Activated naive CD4-positive, alpha-beta T cell treated with anti-CD3 and anti-CD28 coated beads for 36 hours (primary cell): ENCODE results near the gene AP2A2. TPM values are rescaled to one million over a fixed set of nuclear protein-coding genes. Genes with fewer than 3 reads are reported as not detected.

Experiments used
- CTCF ChIA-PET: fragments of 350-600 bp; sonication (Branson Sonifier 250); formaldehyde crosslinking; loops from one replicate; lab custom pipeline; 2021; ENCODE audit warnings: antibody characterized with exemption; lab: Charles Lee
- DNase-seq: peaks from one replicate; pipeline ENCODE4 v3.0.0-alpha.2; 2020
- H3K27ac Mint-ChIP-seq: one replicate; pipeline ENCODE4 v1.8.0; 2021; ENCODE audit warnings: mild to moderate bottlenecking, mixed read lengths
- H3K27me3 Mint-ChIP-seq: one replicate; pipeline ENCODE4 v1.8.0; 2021; ENCODE audit warnings: low read depth, mixed read lengths
- H3K36me3 Mint-ChIP-seq: one replicate; pipeline ENCODE4 v1.8.0; 2021; ENCODE audit warnings: low read depth, mixed read lengths
- H3K4me1 Mint-ChIP-seq: one replicate; pipeline ENCODE4 v1.8.0; 2021; ENCODE audit warnings: low read depth, mixed read lengths
- H3K4me3 Mint-ChIP-seq: one replicate; pipeline ENCODE4 v1.8.0; 2021; ENCODE audit warnings: mild to moderate bottlenecking, moderate library complexity, mixed read lengths
- H3K9me3 Mint-ChIP-seq: one replicate; pipeline ENCODE4 v1.8.0; 2021; ENCODE audit warnings: mixed read lengths
- intact Hi-C: fragments of 100-400 bp; cut with micrococcal nuclease; formaldehyde crosslinking; loops from one replicate; pipeline ENCODE4 v1.15.1; 2023
- total RNA-seq, 2 experiments: library from RNA; stranded (reverse); gene quantifications; one replicate each; pipeline ENCODE4 v1.2.3, GENCODE V29; 2021

The AP2A2 gene
- total RNA-seq, 2 experiments from 2014 or later, result 34.6 to 36.6 TPM

GRCh38 chr11:1037506-1038055 is 111.9 kb downstream of the AP2A2 start:
- no peak overlapping the region for H3K27ac Mint-ChIP-seq
- CTCF ChIA-PET, result interaction anchor here (0.6 kb wide), 1 partner anchor 770 kb away, joined by 3 read pairs; no protein-coding TSS in a partner anchor
- no peaks in the 10 kb centered on the region for H3K36me3 Mint-ChIP-seq
- H3K27me3 Mint-ChIP-seq, result no peaks in the 10 kb centered on the region
- no peak overlapping the region for H3K4me3 Mint-ChIP-seq
- no peak for DNase-seq
- intact Hi-C loops, result no loop called here
- H3K9me3 Mint-ChIP-seq, result no peaks in the 10 kb centered on the region
- H3K4me1 Mint-ChIP-seq, result no peaks in the 10 kb centered on the region

DNA sequence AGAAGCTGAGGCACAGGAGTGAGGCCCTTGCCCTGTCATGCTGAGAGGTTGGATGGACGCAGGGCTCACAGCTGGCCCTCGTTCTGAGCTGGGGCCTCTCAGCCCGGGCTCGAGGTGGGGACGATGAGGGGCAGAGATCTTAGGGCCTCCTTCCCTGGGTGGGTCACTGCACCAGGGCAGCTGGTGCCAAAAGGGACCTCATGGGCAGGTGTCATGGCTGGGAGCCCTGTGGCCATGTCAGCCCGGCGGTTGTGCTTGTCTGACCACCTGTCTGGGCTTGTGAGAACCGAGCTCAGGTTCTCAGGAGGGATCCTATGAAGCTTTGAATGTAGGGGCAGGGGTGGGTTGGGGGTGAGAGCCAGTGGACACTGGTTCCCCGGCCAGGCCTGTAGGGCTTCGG is 112.7 kb downstream of the AP2A2 start:
- H3K27ac Mint-ChIP-seq, result no peak overlapping the region
- CTCF ChIA-PET, result interaction anchor here (0.6 kb wide), 1 partner anchor 769 kb away, joined by 3 read pairs; no protein-coding TSS in a partner anchor
- no peak for DNase-seq
- H3K36me3 Mint-ChIP-seq, result no peaks in the 10 kb centered on the region
- intact Hi-C loops, result no loop called here
- H3K9me3 Mint-ChIP-seq, result no peaks in the 10 kb centered on the region
- H3K4me3 Mint-ChIP-seq, result no peak overlapping the region
- no peaks in the 10 kb centered on the region for H3K27me3 Mint-ChIP-seq
- H3K4me1 Mint-ChIP-seq, result no peaks in the 10 kb centered on the region

DNA sequence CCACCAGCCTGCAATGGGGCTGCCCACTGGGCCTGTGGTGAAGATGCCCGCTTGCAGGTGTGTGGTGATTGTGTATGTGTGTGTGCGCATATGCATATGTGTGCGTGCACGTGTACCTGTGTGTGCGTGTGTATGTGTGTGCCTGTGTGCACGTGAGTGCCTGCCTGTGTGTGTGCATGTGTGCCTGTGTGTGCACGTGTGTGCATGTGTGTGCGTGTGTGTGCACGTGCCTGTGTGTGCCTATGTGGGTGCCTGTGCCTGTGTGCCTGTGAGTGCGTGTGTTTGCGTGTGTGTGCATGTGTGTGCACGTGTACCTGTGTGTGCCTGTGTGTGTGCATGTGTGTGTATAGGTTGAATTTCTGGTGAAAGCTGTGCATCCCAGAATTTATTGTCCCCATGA is 113.3 kb downstream of the AP2A2 start:
- CTCF ChIA-PET, result no interaction called here
- Mint-ChIP-seq H3K9me3 (no peaks in the 10 kb centered on the region), H3K27ac (no peak overlapping the region), H3K27me3 (no peaks in the 10 kb centered on the region), H3K4me3 (no peak overlapping the region), H3K36me3 (no peaks in the 10 kb centered on the region), H3K4me1 (no peaks in the 10 kb centered on the region)
- intact Hi-C loops, result no loop called here
- DNase-seq, result no peak

GRCh38 chr11:1039481-1040427 is 114.1 kb downstream of the AP2A2 start:
- Mint-ChIP-seq H3K9me3 (no peaks in the 10 kb centered on the region), H3K4me3 (no peak overlapping the region), H3K27me3 (no peaks in the 10 kb centered on the region), H3K4me1 (no peaks in the 10 kb centered on the region), H3K27ac (no peak overlapping the region), H3K36me3 (no peaks in the 10 kb centered on the region)
- CTCF ChIA-PET, result no interaction called here
- intact Hi-C loops, result no loop called here
- DNase-seq, result no peak

- CTCF ChIA-PET, result no interaction called here
- Mint-ChIP-seq H3K36me3 (no peaks in the 10 kb centered on the region), H3K9me3 (no peaks in the 10 kb centered on the region)
Measured at GRCh38 chr11:1040428-1041148, 114.9 kb downstream of the AP2A2 start.

DNA sequence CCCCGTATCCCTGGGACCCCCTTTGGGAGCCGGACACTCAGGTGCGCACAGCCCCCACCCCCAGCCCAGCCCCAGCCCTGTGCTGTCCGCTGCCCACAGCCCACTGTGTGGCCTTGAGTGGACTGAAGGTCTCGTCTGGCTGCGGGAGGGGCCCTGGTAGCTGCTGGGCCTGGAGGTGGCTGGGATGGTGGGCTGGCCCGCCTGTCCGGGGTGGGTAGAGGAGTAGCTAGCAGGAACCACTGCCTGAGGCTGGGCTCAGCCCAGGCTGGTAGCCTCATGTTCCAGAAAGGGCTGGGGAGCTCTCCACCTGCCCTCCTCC is 115.4 kb downstream of the AP2A2 start:
- Mint-ChIP-seq H3K4me3 (no peak overlapping the region), H3K27ac (no peak overlapping the region), H3K9me3 (no peaks in the 10 kb centered on the region), H3K36me3 (no peaks in the 10 kb centered on the region), H3K4me1 (no peaks in the 10 kb centered on the region), H3K27me3 (peaks cover under 1% of the 10 kb centered on the region)
- no peak for DNase-seq
- CTCF ChIA-PET, result no interaction called here
- intact Hi-C loops, result no loop called here

More at GRCh38 chr11:1040428-1041148, 114.9 kb downstream of the AP2A2 start:
- DNase-seq, result no peak
- intact Hi-C loops, result no loop called here
- no peaks in the 10 kb centered on the region for H3K27me3 Mint-ChIP-seq
- no peak overlapping the region for H3K4me3 Mint-ChIP-seq
- no peak overlapping the region for H3K27ac Mint-ChIP-seq
- no peaks in the 10 kb centered on the region for H3K4me1 Mint-ChIP-seq

DNA sequence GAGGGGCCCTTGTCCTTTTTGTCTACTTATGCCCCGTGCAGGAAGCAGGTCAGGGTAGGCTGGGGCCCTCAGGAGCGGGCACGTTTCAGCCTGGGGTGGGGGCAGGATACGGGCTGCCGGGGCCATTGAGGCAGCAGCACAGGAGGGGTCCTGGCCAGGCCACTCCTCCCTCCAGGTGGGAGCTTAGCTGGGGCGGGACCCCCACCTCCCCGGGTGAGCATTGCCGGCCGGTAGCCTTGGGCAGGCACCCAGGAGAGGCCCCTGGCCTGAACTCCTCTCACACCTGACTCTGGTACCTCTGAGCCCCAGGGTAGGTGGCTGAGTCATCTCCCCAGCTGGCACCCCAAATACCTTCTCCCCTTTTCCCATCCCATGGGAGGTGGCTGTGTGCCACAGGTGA is 115.8 kb downstream of the AP2A2 start:
- no peaks in the 10 kb centered on the region for H3K4me1 Mint-ChIP-seq
- peaks cover 3% of the 10 kb centered on the region for H3K27me3 Mint-ChIP-seq
- DNase-seq, result no peak
- no peaks in the 10 kb centered on the region for H3K9me3 Mint-ChIP-seq
- CTCF ChIA-PET, result no interaction called here
- no peak overlapping the region for H3K4me3 Mint-ChIP-seq
- H3K27ac Mint-ChIP-seq, result no peak overlapping the region
- intact Hi-C loops, result no loop called here
- H3K36me3 Mint-ChIP-seq, result no peaks in the 10 kb centered on the region

DNA sequence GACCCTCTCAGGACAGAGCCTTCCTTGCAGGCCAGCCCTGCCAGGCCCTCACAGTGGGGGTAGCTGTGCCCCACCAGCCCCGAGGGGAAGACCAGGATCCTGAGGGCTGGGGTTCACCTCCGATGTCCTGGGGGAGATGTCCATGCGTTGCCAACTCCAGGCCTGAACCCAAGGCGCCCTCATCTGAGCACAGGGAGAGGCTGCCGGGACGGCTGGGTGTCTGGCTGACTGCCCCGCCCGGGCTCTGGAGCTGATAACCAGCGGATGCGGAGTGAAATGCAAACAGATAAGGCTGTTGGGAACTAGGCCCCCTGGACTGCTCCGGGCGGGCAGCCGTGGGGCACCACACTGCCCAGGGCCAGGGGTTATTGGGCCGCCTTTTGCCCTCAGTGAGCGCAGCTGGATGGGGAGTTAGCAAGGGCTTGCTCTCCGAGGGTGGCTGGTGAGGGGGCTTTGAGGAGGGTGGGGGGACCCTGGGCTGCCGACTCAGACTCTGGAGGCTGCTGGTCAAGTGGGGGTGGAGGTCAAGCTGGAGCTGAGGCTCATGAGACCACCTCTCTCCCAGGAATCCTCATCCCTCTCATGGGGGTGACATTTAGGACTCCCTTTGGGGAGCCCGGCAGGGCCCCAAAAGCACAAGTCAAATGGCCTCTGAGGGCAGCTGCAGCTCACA is 116.4 kb downstream of the AP2A2 start:
- Mint-ChIP-seq H3K27me3 (peaks cover 6% of the 10 kb centered on the region), H3K36me3 (no peaks in the 10 kb centered on the region), H3K9me3 (no peaks in the 10 kb centered on the region), H3K4me3 (no peak overlapping the region), H3K4me1 (no peaks in the 10 kb centered on the region), H3K27ac (no peak overlapping the region)
- DNase-seq, result no peak
- intact Hi-C loops, result no loop called here
- CTCF ChIA-PET, result no interaction called here

DNA sequence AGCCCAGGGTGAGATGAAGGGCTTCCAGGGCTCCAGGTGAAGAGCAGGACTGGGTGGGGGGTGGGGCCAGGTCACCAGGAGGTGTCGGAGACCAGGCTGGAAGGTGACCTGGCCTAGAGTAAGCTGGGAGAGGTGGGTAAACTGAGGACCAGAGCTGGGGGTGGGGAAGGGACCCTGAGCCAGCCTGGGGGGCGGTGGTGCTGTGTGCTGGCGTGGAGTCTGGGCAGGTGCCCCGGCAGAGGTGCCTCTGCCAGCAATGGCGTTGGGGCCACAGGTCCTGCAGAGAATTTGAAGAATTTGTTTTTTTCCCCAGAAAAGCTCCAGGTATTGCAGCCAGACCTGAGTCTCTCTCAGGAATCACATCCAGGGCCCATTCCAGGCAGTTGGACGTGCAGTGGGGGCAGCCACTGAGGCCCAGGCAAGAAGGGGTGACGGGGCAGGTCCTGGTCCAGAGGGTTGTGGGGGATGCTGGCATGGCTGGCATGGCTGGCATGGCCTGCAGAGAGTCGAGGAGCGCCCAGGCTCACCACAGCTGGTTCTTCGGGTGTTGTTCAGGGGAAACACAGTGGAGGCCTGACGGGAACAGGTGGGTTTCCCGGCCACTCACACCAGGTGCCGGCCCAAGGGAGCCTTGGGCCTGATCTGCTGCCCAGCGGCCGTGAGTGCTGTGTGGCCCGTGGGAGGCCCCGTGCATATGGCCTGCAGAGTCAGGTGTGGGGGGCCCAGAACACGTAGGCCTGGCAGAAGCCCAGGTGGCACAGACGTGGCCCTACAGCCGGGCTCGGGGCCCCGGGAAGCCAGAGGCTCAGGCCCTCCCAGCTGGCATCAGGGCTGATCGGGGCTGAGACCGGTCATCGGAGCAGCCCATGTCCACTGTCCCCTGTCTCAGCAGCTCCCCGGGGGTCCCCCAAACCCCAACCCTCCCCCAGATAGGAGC is 117.2 kb downstream of the AP2A2 start:
- Mint-ChIP-seq H3K36me3 (no peaks in the 10 kb centered on the region), H3K4me1 (no peaks in the 10 kb centered on the region), H3K27ac (no peak overlapping the region), H3K27me3 (peaks cover 12% of the 10 kb centered on the region), H3K9me3 (no peaks in the 10 kb centered on the region), H3K4me3 (no peak overlapping the region)
- no peak for DNase-seq
- intact Hi-C loops, result no loop called here
- CTCF ChIA-PET, result no interaction called here

DNA sequence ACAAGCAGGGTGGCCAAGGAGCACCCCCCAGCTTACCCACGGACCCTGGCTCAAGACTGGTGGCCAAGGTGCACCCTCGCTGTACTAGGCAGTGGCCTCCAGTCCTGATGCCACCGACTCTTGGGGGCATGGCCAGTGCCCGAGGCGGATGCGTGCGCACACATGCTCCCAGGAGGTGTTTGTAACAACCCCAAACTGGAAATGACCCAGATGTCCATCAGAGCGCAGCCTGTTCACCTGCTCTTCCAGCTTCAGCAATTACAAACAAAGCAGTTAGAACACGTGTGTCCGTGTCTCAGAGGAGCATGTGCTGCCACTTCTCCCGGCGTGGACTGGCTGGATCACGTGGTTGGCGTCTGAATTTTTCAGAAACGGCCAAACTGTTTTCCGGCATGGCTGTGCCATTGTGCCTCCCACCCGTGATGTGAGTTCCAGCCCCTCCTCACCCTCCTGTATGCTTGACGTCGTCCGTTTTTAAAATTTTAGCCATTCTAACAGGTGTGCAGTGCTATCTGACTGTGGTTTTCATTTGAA is 118.0 kb downstream of the AP2A2 start:
- no peak for DNase-seq
- intact Hi-C loops, result no loop called here
- H3K36me3 Mint-ChIP-seq, result no peaks in the 10 kb centered on the region
- H3K4me3 Mint-ChIP-seq, result no peak overlapping the region
- no peak overlapping the region for H3K27ac Mint-ChIP-seq
- no peaks in the 10 kb centered on the region for H3K9me3 Mint-ChIP-seq
- H3K27me3 Mint-ChIP-seq, result peaks cover 14% of the 10 kb centered on the region
- CTCF ChIA-PET, result no interaction called here
- no peaks in the 10 kb centered on the region for H3K4me1 Mint-ChIP-seq

- Mint-ChIP-seq H3K4me1 (no peaks in the 10 kb centered on the region), H3K9me3 (no peaks in the 10 kb centered on the region), H3K4me3 (no peak overlapping the region), H3K36me3 (no peaks in the 10 kb centered on the region), H3K27ac (no peak overlapping the region), H3K27me3 (peaks cover 14% of the 10 kb centered on the region)
- intact Hi-C loops, result no loop called here
- CTCF ChIA-PET, result no interaction called here
- no peak for DNase-seq
Measured at GRCh38 chr11:1044160-1044559, 118.5 kb downstream of the AP2A2 start.
